HS-27A (cell line): ENCODE results near the gene SPP2.

ENCODE experiments used
- DNase-seq: peaks from one replicate; pipeline ENCODE4 v3.0.0-alpha.2; 2012; ENCODE audit warnings: low read depth, missing footprints

SPP2 gene, protein sequence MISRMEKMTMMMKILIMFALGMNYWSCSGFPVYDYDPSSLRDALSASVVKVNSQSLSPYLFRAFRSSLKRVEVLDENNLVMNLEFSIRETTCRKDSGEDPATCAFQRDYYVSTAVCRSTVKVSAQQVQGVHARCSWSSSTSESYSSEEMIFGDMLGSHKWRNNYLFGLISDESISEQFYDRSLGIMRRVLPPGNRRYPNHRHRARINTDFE

GRCh38 chr2:234050455-234051135 is at the start of gene SPP2:
TSS of gene SPP2 (plus strand) at chr2:234050702. CDS start at chr2:234050787, 85 bp downstream.
- no peak for DNase-seq

DNA sequence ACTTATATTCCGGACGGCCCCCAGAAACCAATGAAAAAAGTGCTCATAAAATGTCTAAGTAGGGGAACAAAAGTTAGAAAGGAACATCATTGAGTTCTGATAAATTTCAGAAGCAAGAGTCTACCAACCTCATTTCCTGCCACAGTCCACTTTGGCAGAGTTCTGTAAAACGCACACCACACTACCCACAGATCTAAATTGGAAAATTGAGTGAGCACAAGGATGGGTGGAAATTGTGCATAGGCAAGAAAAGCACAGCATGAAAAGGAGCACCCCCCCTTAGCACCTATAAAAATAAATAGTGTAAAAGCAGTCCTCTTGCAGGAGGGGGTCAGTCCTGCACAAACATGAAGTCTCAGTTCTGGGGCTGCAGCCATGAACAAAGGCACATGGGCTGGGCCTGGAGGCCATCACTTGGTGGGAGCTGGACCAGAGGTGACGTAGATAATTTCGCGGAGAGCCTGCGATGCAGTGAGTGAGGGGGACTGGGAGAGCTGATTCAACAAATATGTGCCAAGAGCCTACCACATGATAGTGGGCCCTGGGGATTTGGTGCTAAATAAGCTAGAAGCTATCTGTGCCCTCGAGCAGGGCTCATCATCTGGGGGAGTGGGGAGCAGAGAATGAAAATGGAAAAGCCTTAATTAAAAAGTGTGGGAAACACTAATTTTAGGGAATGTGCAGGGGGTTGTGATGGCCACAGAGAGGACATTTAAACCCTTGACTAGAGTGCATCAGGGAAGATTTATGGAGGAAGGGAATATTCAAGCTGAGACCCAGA is 48.9 kb upstream of the SPP2 start:
- DNase-seq, result no peak

- no peak for DNase-seq
These were observed 48.2 kb upstream of the SPP2 start for GRCh38 chr2:234002281-234002680.

- DNase-seq, result peak; percentile 27
These were observed 46.4 kb upstream of the SPP2 start for GRCh38 chr2:234003972-234004617.

DNA sequence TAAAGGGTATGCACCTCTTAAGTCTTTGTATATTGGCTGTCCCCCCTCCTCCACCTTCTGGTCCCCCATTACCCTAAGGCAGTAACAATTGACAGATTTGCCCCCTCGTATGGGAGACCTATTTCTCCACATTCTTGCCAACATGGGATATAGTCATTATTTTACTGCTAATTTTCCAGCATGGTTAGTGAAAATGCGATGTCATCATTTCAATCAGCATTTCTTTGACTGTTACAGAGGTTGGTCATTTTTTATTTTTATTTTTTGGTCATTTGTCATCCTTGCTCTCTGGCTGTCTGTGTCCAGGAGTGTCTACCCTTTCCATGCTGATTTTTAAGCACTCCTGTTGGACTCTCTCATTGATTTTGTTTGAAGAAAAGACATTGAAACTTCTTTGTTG is 45.4 kb upstream of the SPP2 start:
- no peak for DNase-seq

DNA sequence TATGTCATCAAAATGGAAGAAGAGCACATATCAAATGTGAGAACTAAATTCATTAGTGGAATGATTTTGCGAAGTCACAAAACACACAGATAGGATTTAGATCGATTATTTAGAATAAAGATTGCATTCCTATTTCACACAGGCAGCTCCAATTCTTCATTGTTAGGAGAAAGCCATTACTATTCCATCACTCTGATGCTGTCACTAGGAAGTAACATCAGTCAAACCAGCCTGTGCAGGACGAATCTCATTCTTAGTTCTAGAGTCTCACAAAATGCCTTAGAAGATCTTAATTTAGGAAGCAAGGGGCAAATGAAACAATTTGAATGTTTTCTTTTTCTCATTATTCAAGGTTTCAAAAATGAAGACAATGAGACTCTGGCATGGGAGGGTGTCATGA is 44.0 kb upstream of the SPP2 start:
- no peak for DNase-seq

- DNase-seq, result no peak
These were observed 36.1 kb upstream of the SPP2 start for GRCh38 chr2:234014427-234014826.

DNA sequence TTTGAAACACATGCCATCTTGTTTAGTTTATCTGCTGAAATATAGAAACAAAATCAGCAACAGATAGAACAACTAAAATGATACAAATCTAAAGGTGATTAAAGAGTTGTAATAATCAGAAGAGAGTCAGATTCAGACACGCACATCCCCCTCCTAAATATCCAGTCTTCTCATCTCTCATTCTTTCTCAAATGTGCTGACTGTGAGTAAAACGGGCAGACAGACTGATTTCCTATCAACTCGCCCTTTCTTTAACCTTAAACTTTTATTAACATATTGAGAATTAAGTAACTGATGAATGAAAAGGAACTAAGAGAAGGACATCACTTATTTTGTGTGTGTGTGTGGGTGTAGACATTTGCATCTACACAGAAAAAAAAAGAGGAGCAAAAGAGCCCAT is 34.6 kb upstream of the SPP2 start:
- DNase-seq, result no peak

DNA sequence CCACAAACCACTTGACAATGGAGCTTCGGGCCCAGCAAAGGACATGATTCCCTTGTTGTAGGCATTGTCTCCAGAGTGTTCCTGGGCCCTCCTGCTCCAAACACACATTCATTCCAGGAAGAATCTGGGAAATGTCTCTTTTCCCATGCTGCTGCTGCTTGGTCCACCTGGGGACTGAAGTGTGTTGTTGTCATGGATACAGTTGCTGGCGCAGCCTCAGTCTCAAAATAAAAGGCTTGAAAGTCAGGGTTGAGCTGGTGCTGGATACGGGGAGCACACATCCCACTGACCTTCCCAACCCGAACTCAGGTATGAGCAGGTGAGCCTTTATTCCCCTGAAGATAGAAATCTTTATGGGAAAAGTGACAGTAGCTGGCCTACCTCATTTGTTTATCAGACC is 30.6 kb upstream of the SPP2 start:
- DNase-seq, result no peak

GRCh38 chr2:234020332-234020731 is 30.2 kb upstream of the SPP2 start:
- no peak for DNase-seq

DNA sequence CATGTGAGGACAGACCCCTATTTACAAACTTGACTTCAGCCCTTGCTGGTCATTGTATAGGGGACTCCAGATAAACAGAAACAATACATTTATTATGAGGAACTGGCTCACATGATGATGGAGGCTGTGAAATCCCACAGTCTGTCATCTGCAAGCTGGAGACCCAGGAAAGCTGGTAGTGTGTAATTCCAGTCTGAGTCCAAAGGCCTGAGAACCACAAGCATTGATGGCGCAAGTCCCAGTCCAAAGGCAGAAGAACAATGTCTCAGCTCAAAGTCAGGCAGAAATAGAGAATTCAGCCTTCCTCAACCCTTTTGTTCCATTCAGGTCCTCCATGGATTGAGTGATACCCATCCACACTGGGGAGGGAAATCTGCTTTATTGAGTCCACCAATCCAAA is 28.1 kb upstream of the SPP2 start:
- DNase-seq, result no peak

GRCh38 chr2:234024304-234024703 is 26.2 kb upstream of the SPP2 start:
- no peak for DNase-seq

- DNase-seq, result no peak
These were observed 25.0 kb upstream of the SPP2 start for GRCh38 chr2:234025466-234025865.

DNA sequence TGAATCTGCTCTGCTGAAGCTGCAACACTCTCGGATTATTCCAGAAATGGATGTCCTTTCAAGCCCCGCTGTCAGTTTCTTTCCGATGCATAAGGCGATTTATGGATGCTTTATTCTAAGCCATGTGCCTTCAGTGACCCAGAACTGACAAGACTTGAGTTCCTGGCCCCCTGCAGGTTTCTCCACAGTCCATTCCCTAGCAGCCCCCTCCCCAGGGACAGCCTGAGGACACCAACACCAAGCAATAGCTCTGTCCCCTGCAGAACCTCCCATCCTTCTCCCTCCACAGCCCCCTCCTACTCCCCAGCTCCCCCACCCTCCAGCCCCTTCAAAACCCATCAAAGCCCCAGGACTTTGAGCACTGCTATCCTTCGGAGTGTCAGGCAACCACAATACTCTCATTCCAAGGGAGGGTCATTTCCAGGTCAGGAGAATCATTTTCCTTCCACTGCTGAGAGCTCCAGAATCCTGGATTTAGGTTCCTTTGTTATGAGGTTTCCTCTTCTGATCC is 24.6 kb upstream of the SPP2 start:
- DNase-seq, result no peak

- DNase-seq, result no peak
These were observed 23.7 kb upstream of the SPP2 start for GRCh38 chr2:234026693-234027254.

GRCh38 chr2:234027641-234028040 is 22.9 kb upstream of the SPP2 start:
- no peak for DNase-seq

- DNase-seq, result no peak
These were observed 21.3 kb upstream of the SPP2 start for GRCh38 chr2:234029150-234029733.

GRCh38 chr2:234031207-234031606 is 19.3 kb upstream of the SPP2 start:
- DNase-seq, result no peak

DNA sequence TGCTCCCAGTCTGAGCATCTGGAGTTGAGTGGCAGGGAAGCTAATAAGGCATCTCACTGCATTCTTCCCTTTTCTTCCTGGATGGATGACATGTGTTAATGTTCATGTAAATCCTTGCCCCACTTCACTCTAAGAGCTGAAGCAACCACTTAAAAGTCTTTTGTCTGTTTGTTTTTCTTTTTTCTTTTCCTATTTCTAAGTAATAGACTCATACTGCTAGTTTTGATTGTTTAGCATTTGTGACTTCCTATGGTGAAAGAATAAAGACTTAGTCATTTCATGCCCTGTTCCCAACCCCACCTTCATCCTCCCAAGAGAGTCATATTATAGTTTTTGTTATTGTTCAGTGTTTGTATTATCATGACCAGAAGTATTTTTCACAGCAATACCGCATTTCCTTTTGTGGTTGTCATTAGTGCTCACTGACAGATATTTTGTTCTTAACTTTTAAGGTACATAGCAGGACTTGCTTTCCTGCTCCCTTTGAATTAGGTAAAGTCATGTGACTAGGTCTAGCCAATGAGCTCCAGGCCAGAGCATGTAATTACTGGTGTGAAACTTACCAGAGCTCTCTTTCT is 18.1 kb upstream of the SPP2 start:
- DNase-seq, result no peak

DNA sequence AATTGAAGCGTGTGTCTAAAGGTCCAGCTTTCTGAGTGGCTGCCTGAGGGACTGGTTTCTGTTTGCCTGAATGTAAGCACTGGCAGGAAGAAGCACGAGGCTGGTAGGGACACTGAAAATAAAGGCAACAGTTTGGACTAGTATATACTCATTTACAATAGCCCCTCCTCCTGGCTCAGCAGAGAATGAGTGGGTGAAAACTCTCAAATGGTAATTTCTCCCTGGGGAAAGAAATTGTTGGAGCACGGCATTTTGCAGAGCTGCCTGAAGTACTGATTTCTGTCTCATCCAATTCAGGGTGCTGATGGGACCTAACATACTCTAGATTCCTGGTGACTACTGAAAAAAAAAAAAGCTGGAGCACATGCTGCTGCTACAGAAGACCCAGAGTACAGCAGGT is 17.3 kb upstream of the SPP2 start:
- DNase-seq, result no peak

DNA sequence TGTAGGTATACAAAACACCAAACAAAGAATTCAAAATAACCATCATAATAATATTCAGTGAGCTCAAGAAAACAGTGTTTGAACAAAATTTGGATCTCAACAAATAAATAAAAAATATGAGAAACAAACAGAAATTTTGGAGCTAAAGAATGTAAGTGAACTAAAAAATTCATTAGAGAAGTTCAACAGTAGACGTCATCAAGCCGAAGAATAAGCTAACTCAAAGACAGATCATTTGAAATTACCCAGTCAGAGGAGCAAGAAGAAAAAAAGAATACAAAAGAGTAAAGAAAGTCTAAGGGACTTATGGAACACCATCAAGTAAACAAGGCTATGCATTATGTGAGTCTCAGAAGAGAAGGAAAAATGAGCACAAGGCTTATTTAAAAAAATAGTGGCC is 16.6 kb upstream of the SPP2 start:
- no peak for DNase-seq
